ENCODE results near the gene EN1.

Gene EN1

GRCh38 chr2:118842661-118843482 is 4.6 kb downstream of the EN1 start:
- no peak for DNase-seq

GRCh38 chr2:118841828-118842461 is 5.5 kb downstream of the EN1 start:
- DNase-seq: no peak

GRCh38 chr2:118841450-118841827 is 6.0 kb downstream of the EN1 start:
- DNase-seq: no peak

GRCh38 chr2:118838741-118839455 is 8.6 kb downstream of the EN1 start:
- no peak for DNase-seq

GRCh38 chr2:118837621-118838020 is 9.8 kb downstream of the EN1 start:
- DNase-seq: no peak

GRCh38 chr2:118837067-118837466 is 10.4 kb downstream of the EN1 start:
- no peak for DNase-seq

- no peak for DNase-seq
These were observed 11.0 kb downstream of the EN1 start for GRCh38 chr2:118836411-118836930.

GRCh38 chr2:118835746-118836410 is 11.6 kb downstream of the EN1 start:
- no peak for DNase-seq

GRCh38 chr2:118834901-118835745 is 12.3 kb downstream of the EN1 start:
- DNase-seq: no peak

GRCh38 chr2:118834440-118834810 is 13.0 kb downstream of the EN1 start:
- DNase-seq: no peak

GRCh38 chr2:118833716-118834439 is 13.6 kb downstream of the EN1 start:
- no peak for DNase-seq

GRCh38 chr2:118832791-118833715 is 14.4 kb downstream of the EN1 start:
- no peak for DNase-seq

GRCh38 chr2:118832071-118832790 is 15.2 kb downstream of the EN1 start:
- no peak for DNase-seq

- DNase-seq: no peak
These were observed 16.6 kb downstream of the EN1 start for GRCh38 chr2:118830881-118831280.

- DNase-seq: no peak
These were observed 17.3 kb downstream of the EN1 start for GRCh38 chr2:118830118-118830517.

- DNase-seq: no peak
These were observed 21.4 kb downstream of the EN1 start for GRCh38 chr2:118826093-118826492.

- DNase-seq: no peak
These were observed 23.8 kb downstream of the EN1 start for GRCh38 chr2:118823633-118824032.

- DNase-seq: no peak
These were observed 24.9 kb downstream of the EN1 start for GRCh38 chr2:118822572-118822971.

- DNase-seq: no peak
These were observed 25.4 kb downstream of the EN1 start for GRCh38 chr2:118822015-118822414.

- no peak for DNase-seq
These were observed 30.0 kb downstream of the EN1 start for GRCh38 chr2:118817469-118817868.
